ENCODE measurements around the gene LYPLA2. TPM values are rescaled to one million over a fixed set of nuclear protein-coding genes. Genes with fewer than 3 reads are reported as not detected.

The LYPLA2 gene
- total RNA-seq, 1 donor from 2014 or later = 45.9 TPM

DNA sequence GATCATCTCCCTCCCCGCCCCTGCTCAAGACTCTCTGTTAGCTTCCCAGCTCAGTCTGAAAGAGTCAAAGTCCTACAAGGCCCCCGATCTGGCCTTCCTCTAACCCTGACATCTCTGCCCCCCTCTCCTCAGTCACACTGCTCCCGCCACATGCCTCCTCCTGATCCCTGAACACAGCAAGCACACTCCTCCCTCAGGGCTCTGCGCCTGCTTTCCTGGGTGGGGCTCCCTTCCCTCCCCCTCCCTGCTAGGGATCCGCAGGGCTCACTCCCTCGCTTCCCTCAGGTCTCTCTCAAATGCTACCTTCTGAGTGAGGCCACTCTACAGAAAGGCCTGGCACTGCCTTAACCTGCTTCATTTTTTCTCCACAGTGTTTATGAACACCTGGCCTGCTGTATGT is 15.3 kb downstream of the LYPLA2 start:
- no peak for ATAC-seq
- intact Hi-C loops (cut with DNase I) = no loop called here
- TF ChIP-seq, protein P1, sequence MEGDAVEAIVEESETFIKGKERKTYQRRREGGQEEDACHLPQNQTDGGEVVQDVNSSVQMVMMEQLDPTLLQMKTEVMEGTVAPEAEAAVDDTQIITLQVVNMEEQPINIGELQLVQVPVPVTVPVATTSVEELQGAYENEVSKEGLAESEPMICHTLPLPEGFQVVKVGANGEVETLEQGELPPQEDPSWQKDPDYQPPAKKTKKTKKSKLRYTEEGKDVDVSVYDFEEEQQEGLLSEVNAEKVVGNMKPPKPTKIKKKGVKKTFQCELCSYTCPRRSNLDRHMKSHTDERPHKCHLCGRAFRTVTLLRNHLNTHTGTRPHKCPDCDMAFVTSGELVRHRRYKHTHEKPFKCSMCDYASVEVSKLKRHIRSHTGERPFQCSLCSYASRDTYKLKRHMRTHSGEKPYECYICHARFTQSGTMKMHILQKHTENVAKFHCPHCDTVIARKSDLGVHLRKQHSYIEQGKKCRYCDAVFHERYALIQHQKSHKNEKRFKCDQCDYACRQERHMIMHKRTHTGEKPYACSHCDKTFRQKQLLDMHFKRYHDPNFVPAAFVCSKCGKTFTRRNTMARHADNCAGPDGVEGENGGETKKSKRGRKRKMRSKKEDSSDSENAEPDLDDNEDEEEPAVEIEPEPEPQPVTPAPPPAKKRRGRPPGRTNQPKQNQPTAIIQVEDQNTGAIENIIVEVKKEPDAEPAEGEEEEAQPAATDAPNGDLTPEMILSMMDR (IDR thresholded peaks at IDR 0.05) = no peak
- no peak overlapping the region for H3K4me3 ChIP-seq
- H3K9me3 ChIP-seq = no peaks in the 10 kb centered on the region
- peaks cover 18% of the 10 kb centered on the region for H3K4me1 ChIP-seq
- H3K27ac ChIP-seq = no peak overlapping the region
- no peaks in the 10 kb centered on the region for H3K27me3 ChIP-seq
- no peak for DNase-seq
- peaks cover 23% of the 10 kb centered on the region for H3K36me3 ChIP-seq

DNA sequence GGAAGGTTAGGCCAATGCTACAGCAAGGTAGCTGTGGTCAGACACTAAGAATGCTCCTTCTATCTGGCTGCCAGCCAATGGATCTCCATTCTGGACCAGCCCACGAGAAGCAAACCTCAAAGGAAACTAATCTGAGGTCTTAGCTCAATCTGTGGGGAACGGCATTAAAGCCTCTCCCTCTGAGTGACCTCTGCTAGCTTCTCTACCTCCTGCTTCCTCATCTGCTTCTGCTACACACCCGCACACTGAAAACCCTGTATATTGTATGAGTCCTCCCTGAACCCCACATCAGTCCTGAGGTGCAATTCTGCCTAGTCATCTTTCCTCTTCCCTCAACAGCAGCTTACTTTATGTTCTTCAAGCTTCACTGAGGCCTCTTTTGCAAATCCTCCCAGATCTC is 16.5 kb downstream of the LYPLA2 start:
- no peak for ATAC-seq

DNA sequence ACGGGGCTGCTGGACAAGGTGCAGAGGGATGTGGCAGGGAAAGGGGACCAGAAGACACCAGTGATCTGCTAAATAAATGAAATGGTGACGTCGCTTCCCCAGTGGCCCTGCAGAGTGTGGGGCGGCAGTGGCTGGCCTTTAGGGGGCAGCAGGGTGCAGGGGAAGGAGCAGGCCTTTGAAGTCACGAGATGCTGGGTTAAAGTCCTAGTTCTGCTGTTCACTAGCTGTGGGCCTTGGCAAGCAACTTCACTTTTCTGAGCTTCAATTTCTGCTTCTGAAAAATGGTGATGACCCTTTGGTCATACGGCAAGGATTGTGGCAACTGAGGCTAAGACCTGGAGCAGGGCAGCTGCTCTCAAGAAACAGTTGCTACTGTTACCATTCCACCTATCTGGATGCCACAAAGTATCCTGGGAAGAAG is 18.8 kb downstream of the LYPLA2 start:
- no peaks in the 10 kb centered on the region for H3K27me3 ChIP-seq
- H3K9me3 ChIP-seq = no peaks in the 10 kb centered on the region
- peak overlapping the region; percentile 58 for H3K27ac ChIP-seq
- no peak overlapping the region for H3K4me3 ChIP-seq
- peak; percentile 94 for ATAC-seq
- DNase-seq = peak; percentile 91
- intact Hi-C loops (cut with DNase I) = no loop called here
- peaks cover 52% of the 10 kb centered on the region for H3K36me3 ChIP-seq
- TF ChIP-seq, protein P1 (IDR thresholded peaks at IDR 0.05) = peak; percentile 81
- H3K4me1 ChIP-seq = peaks cover 10% of the 10 kb centered on the region

More for the DNA sequence above, 16.5 kb downstream of the LYPLA2 start:
- H3K4me3 ChIP-seq = no peak overlapping the region
- no peak overlapping the region for H3K27ac ChIP-seq
- peaks cover 10% of the 10 kb centered on the region for H3K4me1 ChIP-seq
- no peak for DNase-seq
- no peaks in the 10 kb centered on the region for H3K27me3 ChIP-seq
- H3K36me3 ChIP-seq = peaks cover 34% of the 10 kb centered on the region
- TF ChIP-seq, protein P1 (IDR thresholded peaks at IDR 0.05) = no peak
- no peaks in the 10 kb centered on the region for H3K9me3 ChIP-seq
- intact Hi-C loops (cut with DNase I) = no loop called here

DNA sequence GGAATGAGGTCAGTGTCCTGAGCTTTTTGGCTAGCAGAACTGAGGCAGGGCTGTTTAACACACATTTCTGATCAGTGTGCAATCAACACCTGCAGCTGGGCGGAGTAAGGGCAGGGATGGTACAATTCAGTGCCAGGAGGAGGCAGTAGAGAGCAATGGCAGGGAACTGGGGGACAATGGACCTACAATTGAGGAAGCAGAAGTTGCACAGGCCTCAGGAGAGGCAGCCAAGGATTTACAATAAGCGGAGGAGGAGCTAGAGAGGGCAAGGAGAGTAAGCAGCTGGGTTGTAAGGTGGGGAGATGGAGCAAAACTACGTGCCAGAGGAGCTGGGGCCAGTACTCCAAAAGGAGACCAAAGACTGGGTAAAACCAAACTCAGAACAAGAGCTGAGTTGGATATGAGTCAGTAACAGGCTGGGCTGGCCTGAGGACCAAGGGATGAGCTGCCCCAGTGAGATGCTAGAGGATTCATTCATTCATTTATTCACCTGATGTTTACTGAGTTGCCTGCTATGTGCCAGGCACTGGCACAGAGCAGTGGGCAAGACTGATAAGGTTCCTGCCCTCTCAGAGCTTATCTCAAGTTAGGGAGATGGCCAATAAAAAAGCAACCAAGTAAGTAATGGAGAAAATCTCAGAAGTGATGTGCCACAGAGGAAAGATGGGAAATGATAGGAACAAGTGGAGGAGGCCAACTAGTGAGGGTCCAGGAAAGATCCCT is 20.0 kb downstream of the LYPLA2 start:
- peak; percentile 92 for ATAC-seq
- no peaks in the 10 kb centered on the region for H3K9me3 ChIP-seq
- no peaks in the 10 kb centered on the region for H3K27me3 ChIP-seq
- intact Hi-C loops (cut with DNase I) = no loop called here
- H3K4me3 ChIP-seq = no peak overlapping the region
- TF ChIP-seq, protein P1 (IDR thresholded peaks at IDR 0.05) = peak; percentile 63
- no peak overlapping the region for H3K27ac ChIP-seq
- no peak for DNase-seq
- H3K4me1 ChIP-seq = peaks cover 10% of the 10 kb centered on the region
- H3K36me3 ChIP-seq = peaks cover 57% of the 10 kb centered on the region

DNA sequence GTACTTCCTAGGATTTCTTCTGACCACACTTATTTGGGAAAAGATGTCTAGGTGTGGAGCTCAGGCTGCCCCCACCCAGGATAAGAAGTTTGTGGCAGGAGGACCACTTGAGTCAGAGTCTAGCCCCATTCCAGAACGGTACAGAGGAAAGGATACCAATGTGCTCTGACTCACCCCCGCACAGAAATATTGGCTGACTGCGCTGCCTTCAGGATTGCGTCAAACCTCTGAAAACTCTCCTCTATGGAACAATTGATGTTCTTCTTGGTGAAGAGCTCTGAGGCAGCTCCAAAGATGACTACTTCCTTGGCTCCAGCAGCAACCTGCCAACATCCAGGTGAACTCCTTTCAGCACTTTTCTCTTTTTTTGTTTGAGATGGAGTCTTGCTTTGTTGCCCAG is 23.1 kb downstream of the LYPLA2 start:
- no peak for ATAC-seq

More for the DNA sequence above, 23.1 kb downstream of the LYPLA2 start:
- no peak for DNase-seq
- Histone ChIP-seq H3K27ac (no peak overlapping the region), H3K36me3 (peaks cover 68% of the 10 kb centered on the region), H3K4me1 (peaks cover 10% of the 10 kb centered on the region), H3K27me3 (no peaks in the 10 kb centered on the region), H3K4me3 (no peak overlapping the region), H3K9me3 (no peaks in the 10 kb centered on the region)
- intact Hi-C loops (cut with DNase I) = no loop called here
- TF ChIP-seq, protein P1 (IDR thresholded peaks at IDR 0.05) = no peak
